Ectodermal cell (in vitro differentiated cells): ENCODE data around the gene CLDN34.

Experiments
- H3K27ac ChIP-seq: 2 replicates; pipeline ENCODE4 v1.7.0; 2013; ENCODE audit warnings: mild to moderate bottlenecking, low read depth, low read length; ENCODE audit not compliant: insufficient read depth, poor library complexity, severe bottlenecking
- H3K27me3 ChIP-seq: 2 replicates; pipeline ENCODE4 v1.7.0; 2013; ENCODE audit warnings: mild to moderate bottlenecking, low read length; ENCODE audit not compliant: insufficient read depth, control insufficient read depth, poor library complexity, severe bottlenecking
- H3K36me3 ChIP-seq: one replicate; pipeline ENCODE4 v1.7.0; 2013; ENCODE audit warnings: low read length; ENCODE audit not compliant: control insufficient read depth, insufficient read depth
- H3K4me1 ChIP-seq: one replicate; pipeline ENCODE4 v1.7.0; 2013; ENCODE audit warnings: low read length; ENCODE audit not compliant: control insufficient read depth, insufficient read depth
- H3K4me3 ChIP-seq: 2 replicates; pipeline ENCODE4 v1.7.0; 2013; ENCODE audit warnings: low read depth, low read length, control low read depth; ENCODE audit not compliant: insufficient read depth
- H3K9me3 ChIP-seq: 2 replicates; pipeline ENCODE4 v1.7.0; 2013; ENCODE audit warnings: mild to moderate bottlenecking, low read length, moderate library complexity; ENCODE audit not compliant: control insufficient read depth
- WGBS, 2 experiments: methylation state at CpG; one replicate each; pipeline ENCODE4 v1.1.7; 2013; ENCODE audit warnings: missing lambda C conversion rate in 2 of 2; 5-methylcytosine and 5-hydroxymethylcytosine counted together

CLDN34 gene

GRCh38 chrX:9977635-9978034 is 10.5 kb downstream of the CLDN34 start:
- Histone ChIP-seq H3K4me1 (no peaks in the 10 kb centered on the region), H3K27ac (no peak overlapping the region), H3K27me3 (no peaks in the 10 kb centered on the region), H3K36me3 (no peaks in the 10 kb centered on the region), H3K4me3 (no peak overlapping the region), H3K9me3 (no peaks in the 10 kb centered on the region)
- whole genome bisulfite sequencing, 2 experiments: 92 to 93% methylated on average over 3 of the region's 3 CpGs

GRCh38 chrX:9980401-9980800 is 13.2 kb downstream of the CLDN34 start:
- Histone ChIP-seq H3K27me3 (no peaks in the 10 kb centered on the region), H3K36me3 (no peaks in the 10 kb centered on the region), H3K9me3 (no peaks in the 10 kb centered on the region), H3K27ac (no peak overlapping the region), H3K4me3 (no peak overlapping the region), H3K4me1 (no peaks in the 10 kb centered on the region)
- 95 to 98% methylated on average over 3 to 5 of the region's 7 CpGs for WGBS, 2 experiments

- WGBS, 2 experiments: 81 to 96% methylated on average over 4 of the region's 5 CpGs
- Histone ChIP-seq H3K9me3 (no peaks in the 10 kb centered on the region), H3K4me1 (no peaks in the 10 kb centered on the region), H3K27ac (peak overlapping the region; percentile 26), H3K4me3 (no peak overlapping the region), H3K36me3 (no peaks in the 10 kb centered on the region), H3K27me3 (no peaks in the 10 kb centered on the region)
Measured at GRCh38 chrX:9980927-9981326, 13.8 kb downstream of the CLDN34 start.

GRCh38 chrX:9983441-9983840 is 16.3 kb downstream of the CLDN34 start:
- Histone ChIP-seq H3K27me3 (no peaks in the 10 kb centered on the region), H3K27ac (no peak overlapping the region), H3K4me3 (no peak overlapping the region), H3K9me3 (no peaks in the 10 kb centered on the region), H3K4me1 (no peaks in the 10 kb centered on the region), H3K36me3 (no peaks in the 10 kb centered on the region)
- 96 to 97% methylated on average over 18 of the region's 18 CpGs for WGBS, 2 experiments

- Histone ChIP-seq H3K36me3 (no peaks in the 10 kb centered on the region), H3K4me1 (no peaks in the 10 kb centered on the region), H3K4me3 (no peak overlapping the region), H3K27me3 (no peaks in the 10 kb centered on the region), H3K27ac (no peak overlapping the region), H3K9me3 (no peaks in the 10 kb centered on the region)
- 92 to 96% methylated on average over 11 of the region's 11 CpGs for WGBS, 2 experiments
Measured at GRCh38 chrX:9983846-9984245, 16.7 kb downstream of the CLDN34 start.

GRCh38 chrX:9988762-9989161 is 21.6 kb downstream of the CLDN34 start:
- no peak overlapping the region for H3K27ac ChIP-seq
- no peaks in the 10 kb centered on the region for H3K9me3 ChIP-seq
- WGBS, 2 experiments: 85% methylated on average over 1 of the region's 1 CpG; no CpG with 5 or more reads in 1 of the 2 experiments
- no peaks in the 10 kb centered on the region for H3K4me1 ChIP-seq
- no peak overlapping the region for H3K4me3 ChIP-seq
- H3K27me3 ChIP-seq: no peaks in the 10 kb centered on the region
- no peaks in the 10 kb centered on the region for H3K36me3 ChIP-seq

GRCh38 chrX:9992061-9992460 is 24.9 kb downstream of the CLDN34 start:
- no peaks in the 10 kb centered on the region for H3K9me3 ChIP-seq

GRCh38 chrX:9992724-9993123 is 25.6 kb downstream of the CLDN34 start:
- no peaks in the 10 kb centered on the region for H3K36me3 ChIP-seq
- H3K27me3 ChIP-seq: no peaks in the 10 kb centered on the region
- H3K9me3 ChIP-seq: no peaks in the 10 kb centered on the region
- no peaks in the 10 kb centered on the region for H3K4me1 ChIP-seq
- H3K27ac ChIP-seq: no peak overlapping the region
- 95 to 97% methylated on average over 18 of the region's 18 CpGs for WGBS, 2 experiments
- H3K4me3 ChIP-seq: no peak overlapping the region

More at GRCh38 chrX:9992061-9992460, 24.9 kb downstream of the CLDN34 start:
- Histone ChIP-seq H3K4me1 (no peaks in the 10 kb centered on the region), H3K27me3 (no peaks in the 10 kb centered on the region), H3K36me3 (no peaks in the 10 kb centered on the region), H3K27ac (no peak overlapping the region), H3K4me3 (no peak overlapping the region)
- 95 to 96% methylated on average over 28 of the region's 28 CpGs for WGBS, 2 experiments

GRCh38 chrX:9995855-9996339 is 28.7 kb downstream of the CLDN34 start:
- no peak overlapping the region for H3K27ac ChIP-seq
- no peaks in the 10 kb centered on the region for H3K9me3 ChIP-seq
- H3K4me1 ChIP-seq: no peaks in the 10 kb centered on the region
- H3K36me3 ChIP-seq: no peaks in the 10 kb centered on the region
- 24 to 36% methylated on average over 15 to 18 of the region's 18 CpGs for WGBS, 2 experiments
- no peaks in the 10 kb centered on the region for H3K27me3 ChIP-seq
- no peak overlapping the region for H3K4me3 ChIP-seq

GRCh38 chrX:9997041-9997440 is 29.9 kb downstream of the CLDN34 start:
- Histone ChIP-seq H3K4me1 (no peaks in the 10 kb centered on the region), H3K4me3 (no peak overlapping the region), H3K9me3 (no peaks in the 10 kb centered on the region), H3K27ac (no peak overlapping the region), H3K27me3 (no peaks in the 10 kb centered on the region), H3K36me3 (no peaks in the 10 kb centered on the region)
- WGBS, 2 experiments: 93 to 99% methylated on average over 9 of the region's 9 CpGs

- no peaks in the 10 kb centered on the region for H3K9me3 ChIP-seq
- H3K4me1 ChIP-seq: no peaks in the 10 kb centered on the region
- no peak overlapping the region for H3K27ac ChIP-seq
- H3K36me3 ChIP-seq: no peaks in the 10 kb centered on the region
- 96 to 98% methylated on average over 8 of the region's 8 CpGs for WGBS, 2 experiments
- no peak overlapping the region for H3K4me3 ChIP-seq
- H3K27me3 ChIP-seq: no peaks in the 10 kb centered on the region
Measured at GRCh38 chrX:9997524-9997923, 30.4 kb downstream of the CLDN34 start.
